ENCODE results near the gene CCNH.

CCNH gene

GRCh38 chr5:87401626-87402025 is 11.1 kb downstream of the CCNH start:
- no peak for DNase-seq

GRCh38 chr5:87400305-87400899 is 12.3 kb downstream of the CCNH start:
- H3K4me3 ChIP-seq (ENCODE audit: low read depth, low read length): no peak overlapping the region
- DNase-seq: no peak
- no peaks in the 10 kb centered on the region for H3K9me3 ChIP-seq
- H3K36me3 ChIP-seq: peaks cover 79% of the 10 kb centered on the region
- no peaks in the 10 kb centered on the region; the same call in 1 of the 2 replicates for H3K4me1 ChIP-seq
- peak; percentile 63 for TF ChIP-seq CTCF (IDR thresholded peaks at IDR 0.05; ENCODE audit: low read depth, low read length)
- no peaks in the 10 kb centered on the region for H3K27me3 ChIP-seq

More at GRCh38 chr5:87401626-87402025, 11.1 kb downstream of the CCNH start:
- H3K4me3 ChIP-seq (ENCODE audit: low read depth, low read length): no peak overlapping the region
- H3K27me3 ChIP-seq: no peaks in the 10 kb centered on the region
- peaks cover 80% of the 10 kb centered on the region for H3K36me3 ChIP-seq
- no peaks in the 10 kb centered on the region for H3K9me3 ChIP-seq
- no peaks in the 10 kb centered on the region; the same call in 1 of the 2 replicates for H3K4me1 ChIP-seq
- no peak for TF ChIP-seq CTCF (IDR thresholded peaks at IDR 0.05; ENCODE audit: low read depth, low read length)

GRCh38 chr5:87399720-87400119 is 13.0 kb downstream of the CCNH start:
- Histone ChIP-seq H3K27me3 (no peaks in the 10 kb centered on the region), H3K4me3 (ENCODE audit: low read depth, low read length) (no peak overlapping the region), H3K4me1 (no peaks in the 10 kb centered on the region; the same call in 1 of the 2 replicates), H3K36me3 (peaks cover 76% of the 10 kb centered on the region), H3K9me3 (no peaks in the 10 kb centered on the region)
- no peak for TF ChIP-seq CTCF (IDR thresholded peaks at IDR 0.05; ENCODE audit: low read depth, low read length)
- no peak for DNase-seq

GRCh38 chr5:87398981-87399614 is 13.6 kb downstream of the CCNH start:
- H3K27me3 ChIP-seq: no peaks in the 10 kb centered on the region
- H3K4me1 ChIP-seq: no peaks in the 10 kb centered on the region; the same call in 1 of the 2 replicates
- DNase-seq: no peak
- H3K9me3 ChIP-seq: no peaks in the 10 kb centered on the region
- H3K36me3 ChIP-seq: peaks cover 77% of the 10 kb centered on the region
- TF ChIP-seq CTCF (IDR thresholded peaks at IDR 0.05; ENCODE audit: low read depth, low read length): no peak
- no peak overlapping the region for H3K4me3 ChIP-seq (ENCODE audit: low read depth, low read length)

GRCh38 chr5:87394411-87395165 is 18.1 kb downstream of the CCNH start:
- Histone ChIP-seq H3K27me3 (no peaks in the 10 kb centered on the region), H3K9me3 (no peaks in the 10 kb centered on the region), H3K4me3 (ENCODE audit: low read depth, low read length) (no peak overlapping the region), H3K36me3 (peaks cover 86% of the 10 kb centered on the region), H3K4me1 (no peaks in the 10 kb centered on the region; the same call in 1 of the 2 replicates)
- DNase-seq: no peak
- no peak for TF ChIP-seq CTCF (IDR thresholded peaks at IDR 0.05; ENCODE audit: low read depth, low read length)
